IPS DF 6.9 (cell line): ENCODE measurements around the gene PPP2R2D.

Experiments used
- DNase-seq: peaks from one replicate; pipeline ENCODE4 v3.0.0-alpha.2; 2013; ENCODE audit warnings: low read depth, low spot score
- H3K27ac ChIP-seq: one replicate; pipeline ENCODE4 v1.5.1; 2013; ENCODE audit warnings: low read length, control low read depth
- H3K27me3 ChIP-seq: 2 replicates; pipeline ENCODE4 v1.6.1; 2013; ENCODE audit warnings: mild to moderate bottlenecking, low read length; ENCODE audit not compliant: control insufficient read depth, insufficient read depth
- H3K36me3 ChIP-seq: 2 replicates; pipeline ENCODE4 v1.6.1; 2013; ENCODE audit warnings: low read length; ENCODE audit not compliant: control insufficient read depth, insufficient read depth
- H3K4me1 ChIP-seq: 2 replicates; pipeline ENCODE4 v1.6.1; 2013; ENCODE audit warnings: low read length; ENCODE audit not compliant: control insufficient read depth, insufficient read depth
- H3K4me3 ChIP-seq: 2 replicates; pipeline ENCODE4 v1.5.1; 2013; ENCODE audit warnings: mild to moderate bottlenecking, low read length
- H3K9me3 ChIP-seq: 2 replicates; pipeline ENCODE4 v1.6.1; 2013; ENCODE audit warnings: low read length, inconsistent platforms; ENCODE audit not compliant: control insufficient read depth, insufficient read depth
- WGBS: extraction: QIAGEN DNeasy Blood & Tissue Kit; methylation state at CpG from one replicate; pipeline ENCODE4 v1.1.7; 2013; ENCODE audit warnings: mixed read lengths, missing lambda C conversion rate; ENCODE audit not compliant: insufficient read length, insufficient coverage; 5-methylcytosine and 5-hydroxymethylcytosine counted together

The PPP2R2D gene

GRCh38 chr10:131857156-131858117 is 43.4 kb upstream of the PPP2R2D start:
- H3K27ac ChIP-seq = no peak overlapping the region
- no CpG with 5 or more reads among the region's 33 CpGs for WGBS
- H3K27me3 ChIP-seq = no peaks in the 10 kb centered on the region
- DNase-seq = no peak
- H3K9me3 ChIP-seq = peaks cover 3% of the 10 kb centered on the region
- H3K36me3 ChIP-seq = no peaks in the 10 kb centered on the region
- no peak overlapping the region for H3K4me3 ChIP-seq
- no peaks in the 10 kb centered on the region; the same call in 1 of the 2 replicates for H3K4me1 ChIP-seq

GRCh38 chr10:131858118-131858515 is 42.7 kb upstream of the PPP2R2D start:
- no peak for DNase-seq
- Histone ChIP-seq H3K9me3 (peaks cover 3% of the 10 kb centered on the region), H3K27me3 (no peaks in the 10 kb centered on the region), H3K4me3 (no peak overlapping the region), H3K4me1 (no peaks in the 10 kb centered on the region; the same call in 1 of the 2 replicates), H3K36me3 (no peaks in the 10 kb centered on the region), H3K27ac (no peak overlapping the region)
- WGBS = no CpG with 5 or more reads among the region's 11 CpGs

- WGBS = no CpG with 5 or more reads among the region's 35 CpGs
Observed at GRCh38 chr10:131858583-131859340, 42.0 kb upstream of the PPP2R2D start.

GRCh38 chr10:131859341-131860020 is 41.3 kb upstream of the PPP2R2D start:
- Histone ChIP-seq H3K27ac (no peak overlapping the region), H3K4me1 (no peaks in the 10 kb centered on the region; the same call in 1 of the 2 replicates), H3K27me3 (no peaks in the 10 kb centered on the region), H3K4me3 (no peak overlapping the region), H3K9me3 (peaks cover 3% of the 10 kb centered on the region), H3K36me3 (no peaks in the 10 kb centered on the region)
- DNase-seq = no peak
- WGBS = no CpG with 5 or more reads among the region's 9 CpGs

More at GRCh38 chr10:131858583-131859340, 42.0 kb upstream of the PPP2R2D start:
- no peak overlapping the region for H3K4me3 ChIP-seq
- no peaks in the 10 kb centered on the region for H3K27me3 ChIP-seq
- no peak overlapping the region for H3K27ac ChIP-seq
- H3K9me3 ChIP-seq = peaks cover 3% of the 10 kb centered on the region
- no peaks in the 10 kb centered on the region for H3K36me3 ChIP-seq
- DNase-seq = no peak
- H3K4me1 ChIP-seq = no peaks in the 10 kb centered on the region; the same call in 1 of the 2 replicates

GRCh38 chr10:131860311-131860710 is 40.5 kb upstream of the PPP2R2D start:
- Histone ChIP-seq H3K27me3 (no peaks in the 10 kb centered on the region), H3K4me1 (no peaks in the 10 kb centered on the region; the same call in 1 of the 2 replicates), H3K36me3 (no peaks in the 10 kb centered on the region), H3K9me3 (peaks cover 3% of the 10 kb centered on the region), H3K27ac (no peak overlapping the region), H3K4me3 (no peak overlapping the region)
- WGBS = no CpG with 5 or more reads among the region's 7 CpGs
- DNase-seq = no peak

- Histone ChIP-seq H3K9me3 (peaks cover 3% of the 10 kb centered on the region), H3K4me1 (no peaks in the 10 kb centered on the region; the same call in 1 of the 2 replicates), H3K4me3 (no peak overlapping the region), H3K27me3 (no peaks in the 10 kb centered on the region), H3K36me3 (no peaks in the 10 kb centered on the region), H3K27ac (no peak overlapping the region)
- no peak for DNase-seq
- no CpG with 5 or more reads among the region's 11 CpGs for WGBS
Observed at GRCh38 chr10:131860806-131861440, 39.9 kb upstream of the PPP2R2D start.

GRCh38 chr10:131862548-131862947 is 38.3 kb upstream of the PPP2R2D start:
- WGBS = no CpG with 5 or more reads among the region's 4 CpGs
- Histone ChIP-seq H3K4me3 (no peak overlapping the region), H3K36me3 (no peaks in the 10 kb centered on the region), H3K4me1 (no peaks in the 10 kb centered on the region; the same call in 1 of the 2 replicates), H3K27ac (no peak overlapping the region), H3K27me3 (no peaks in the 10 kb centered on the region), H3K9me3 (peaks cover 3% of the 10 kb centered on the region)
- DNase-seq = no peak

GRCh38 chr10:131865223-131865917 is 35.4 kb upstream of the PPP2R2D start:
- peaks cover 6% of the 10 kb centered on the region for H3K9me3 ChIP-seq
- H3K4me1 ChIP-seq = no peaks in the 10 kb centered on the region
- H3K27me3 ChIP-seq = no peaks in the 10 kb centered on the region
- no peak overlapping the region for H3K27ac ChIP-seq
- WGBS = no CpG with 5 or more reads among the region's 14 CpGs
- DNase-seq = no peak
- H3K4me3 ChIP-seq = no peak overlapping the region
- no peaks in the 10 kb centered on the region for H3K36me3 ChIP-seq

GRCh38 chr10:131866673-131867072 is 34.1 kb upstream of the PPP2R2D start:
- no peaks in the 10 kb centered on the region for H3K4me1 ChIP-seq
- no peaks in the 10 kb centered on the region for H3K36me3 ChIP-seq
- DNase-seq = no peak
- WGBS = no CpG with 5 or more reads among the region's 10 CpGs
- H3K27ac ChIP-seq = no peak overlapping the region
- H3K9me3 ChIP-seq = peaks cover 6% of the 10 kb centered on the region
- H3K4me3 ChIP-seq = no peak overlapping the region
- no peaks in the 10 kb centered on the region for H3K27me3 ChIP-seq
